ENCODE data around the gene ANKRD27.
"Not testable (repeated sequence)": the region's sequence is repeated elsewhere in the genome, so short reads cannot be mapped to it uniquely, and the experiment has no call there.

Gene ANKRD27

GRCh38 chr19:32687681-32688080, 12.7 kb upstream of the ANKRD27 start:
- DNase-seq = no peak

- no peak for DNase-seq
Observed at GRCh38 chr19:32686847-32687475, 12.0 kb upstream of the ANKRD27 start.

GRCh38 chr19:32682317-32682716, 7.3 kb upstream of the ANKRD27 start:
- no peak for DNase-seq

DNA sequence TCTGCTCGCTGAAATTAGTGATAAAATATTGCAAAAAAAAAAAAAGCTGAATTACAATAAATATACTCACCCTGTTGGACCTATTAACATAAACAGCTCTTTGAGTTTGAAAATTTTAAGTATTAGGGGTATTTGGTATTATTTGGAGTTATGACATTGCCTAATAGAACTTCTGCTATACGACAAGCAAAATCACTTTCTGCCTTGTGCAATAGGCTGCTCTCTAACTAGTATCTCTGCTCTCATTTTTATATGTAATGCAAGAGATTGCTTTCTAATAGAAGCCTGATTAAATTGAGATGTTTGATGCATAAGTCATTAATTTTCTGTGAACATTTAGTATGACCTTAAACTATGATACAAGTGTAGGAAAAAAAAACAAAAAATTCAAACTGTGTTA, 6.0 kb upstream of the ANKRD27 start:
- no peak for DNase-seq

- no peak for DNase-seq
Observed at GRCh38 chr19:32677657-32678056, 2.7 kb upstream of the ANKRD27 start.

GRCh38 chr19:32676895-32677359, 1.9 kb upstream of the ANKRD27 start:
- DNase-seq = no peak

DNA sequence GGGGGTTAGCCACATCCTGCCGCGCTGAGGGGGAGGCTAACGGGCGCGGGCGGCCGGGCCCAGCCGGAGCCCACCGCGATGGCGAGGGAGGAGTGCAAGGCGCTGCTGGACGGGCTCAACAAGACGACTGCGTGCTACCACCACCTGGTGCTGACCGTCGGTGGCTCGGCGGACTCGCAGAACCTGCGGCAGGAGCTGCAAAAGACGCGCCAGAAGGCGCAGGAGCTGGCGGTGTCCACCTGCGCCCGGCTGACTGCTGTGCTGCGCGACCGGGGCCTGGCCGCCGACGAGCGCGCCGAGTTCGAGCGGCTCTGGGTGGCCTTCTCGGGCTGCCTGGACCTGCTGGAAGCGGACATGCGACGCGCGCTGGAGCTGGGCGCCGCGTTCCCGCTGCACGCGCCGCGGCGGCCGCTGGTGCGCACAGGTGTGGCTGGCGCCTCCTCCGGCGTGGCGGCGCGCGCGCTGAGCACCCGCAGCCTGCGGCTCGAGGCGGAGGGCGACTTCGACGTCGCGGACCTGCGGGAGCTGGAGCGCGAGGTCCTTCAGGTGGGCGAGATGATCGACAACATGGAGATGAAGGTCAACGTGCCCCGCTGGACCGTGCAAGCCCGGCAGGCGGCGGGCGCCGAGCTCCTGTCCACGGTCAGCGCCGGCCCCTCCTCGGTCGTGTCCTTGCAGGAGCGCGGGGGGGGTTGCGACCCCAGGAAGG, 1.4 kb upstream of the ANKRD27 start:
- peak; percentile 20 for DNase-seq

GRCh38 chr19:32675720-32676185, 773 bp upstream of the ANKRD27 start, which contains the start of gene RGS9BP:
TSS of gene RGS9BP (plus strand) at chr19:32675848. CDS start at chr19:32676264, 416 bp downstream.
- peak; percentile 75 for DNase-seq

DNA sequence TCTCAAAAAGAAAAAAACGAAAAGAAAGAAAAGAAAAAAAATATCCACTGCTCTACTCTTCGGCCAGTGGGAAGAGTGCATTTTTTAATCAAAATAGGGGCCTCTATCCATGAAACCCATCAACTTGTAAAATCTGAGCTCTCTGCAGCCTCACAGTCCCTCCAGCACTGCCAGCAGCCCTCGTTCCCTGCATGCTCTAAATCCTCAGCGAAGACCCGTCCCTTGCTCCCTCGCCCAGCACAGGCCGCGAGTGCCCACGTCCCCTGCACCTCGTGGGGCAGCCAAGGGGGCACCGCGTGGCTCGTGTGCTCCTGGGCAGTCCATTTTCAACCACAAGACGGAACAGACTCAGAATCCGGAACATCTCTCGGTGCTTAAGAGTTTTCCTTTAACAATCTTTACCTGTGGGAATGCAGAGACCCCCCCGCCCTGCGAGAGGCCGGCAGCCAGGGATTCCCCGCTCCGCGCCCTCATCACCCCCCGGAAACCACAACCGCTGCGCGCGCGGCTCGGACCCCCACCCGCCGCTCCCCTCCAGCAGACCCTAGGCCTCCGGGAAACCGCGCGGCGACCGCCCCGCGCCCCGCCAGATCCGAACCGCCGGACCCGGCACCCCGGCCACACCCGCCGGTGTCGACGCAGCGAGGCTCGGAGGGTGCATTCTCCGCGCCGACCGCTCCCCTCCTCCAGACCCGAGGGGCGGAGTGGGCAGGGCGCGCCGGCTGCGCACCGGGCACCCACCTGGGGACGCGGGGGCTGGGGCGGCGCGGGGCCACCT, 638 bp downstream of the ANKRD27 start:
- peak; percentile 43 for DNase-seq

DNA sequence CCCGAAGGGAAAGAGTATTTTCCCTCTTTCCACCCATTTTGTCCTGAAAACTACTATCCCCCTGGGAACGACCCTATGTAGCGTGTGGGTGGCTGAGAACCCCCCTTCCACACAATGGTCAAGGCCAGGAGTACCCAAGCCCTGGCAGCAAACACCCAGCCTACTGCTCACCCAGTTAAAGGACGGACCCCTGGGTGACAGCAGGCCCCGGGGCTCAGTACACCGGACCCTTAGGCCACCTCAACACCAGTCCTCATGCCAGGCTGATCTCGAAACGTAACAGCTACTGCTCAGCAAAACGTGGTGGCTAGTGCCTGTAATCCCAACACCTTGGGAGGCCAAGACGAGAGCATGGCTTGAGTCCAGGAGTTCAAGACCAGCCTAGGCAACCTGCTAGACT, 1.4 kb downstream of the ANKRD27 start:
- no peak for DNase-seq

- no peak for DNase-seq
Observed at GRCh38 chr19:32672841-32673240, 2.1 kb downstream of the ANKRD27 start.

DNA sequence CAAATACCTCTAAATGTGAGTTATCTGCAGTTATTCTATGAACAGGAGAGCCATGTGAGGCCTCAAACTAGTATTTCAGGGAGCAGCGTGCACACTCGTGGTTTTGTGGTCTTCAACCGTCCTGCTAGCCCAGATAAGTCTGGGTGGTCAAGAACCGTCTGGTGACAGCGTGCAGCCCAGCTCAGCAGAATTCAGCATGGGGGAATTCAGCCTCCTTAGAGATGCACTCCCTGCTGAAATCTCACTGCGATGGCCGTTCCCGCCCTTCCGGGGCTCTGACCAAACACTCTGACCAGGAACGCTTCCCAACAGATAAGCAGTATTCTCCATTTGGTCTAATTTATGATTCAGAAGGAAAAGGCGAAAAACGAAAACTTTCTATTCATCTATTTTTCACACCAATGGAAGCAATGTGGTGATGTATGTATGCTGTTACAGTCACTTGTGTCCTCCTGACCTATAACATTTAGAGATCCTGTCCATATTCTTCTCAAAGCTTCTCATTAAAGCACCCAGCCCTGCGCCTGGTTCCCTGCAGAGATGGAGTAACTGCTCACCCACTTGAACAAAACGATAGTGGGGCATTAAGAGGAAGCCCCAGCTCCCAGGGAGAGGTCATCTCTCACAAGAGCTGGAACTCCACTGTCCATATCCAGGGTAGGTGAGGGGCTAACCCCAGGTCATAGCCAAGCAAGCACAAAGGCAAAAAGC, 2.9 kb downstream of the ANKRD27 start:
- DNase-seq = no peak

- no peak for DNase-seq
Observed at GRCh38 chr19:32669310-32669709, 5.7 kb downstream of the ANKRD27 start.

DNA sequence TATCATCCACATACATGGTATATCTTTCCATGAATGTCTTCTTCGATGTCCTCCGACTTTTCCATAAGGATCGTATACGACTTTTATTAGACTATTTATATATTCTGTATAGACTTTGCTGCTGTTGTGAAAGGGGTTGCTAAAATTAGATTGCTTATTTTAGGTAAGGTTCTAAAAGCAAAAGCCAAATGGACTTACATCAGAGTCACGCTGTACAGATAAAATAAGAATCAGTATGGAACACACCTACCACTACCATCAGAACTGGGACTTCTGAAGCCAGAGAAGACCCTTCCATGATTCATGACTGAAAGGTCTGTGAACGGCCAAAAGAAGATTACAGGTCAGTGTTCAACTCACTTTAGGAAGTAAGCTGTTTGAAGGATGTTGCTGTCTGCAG, 8.9 kb downstream of the ANKRD27 start:
- DNase-seq = no peak

- no peak for DNase-seq
Observed at GRCh38 chr19:32662186-32662585, 12.8 kb downstream of the ANKRD27 start.

GRCh38 chr19:32661318-32661717, 13.7 kb downstream of the ANKRD27 start:
- no peak for DNase-seq

DNA sequence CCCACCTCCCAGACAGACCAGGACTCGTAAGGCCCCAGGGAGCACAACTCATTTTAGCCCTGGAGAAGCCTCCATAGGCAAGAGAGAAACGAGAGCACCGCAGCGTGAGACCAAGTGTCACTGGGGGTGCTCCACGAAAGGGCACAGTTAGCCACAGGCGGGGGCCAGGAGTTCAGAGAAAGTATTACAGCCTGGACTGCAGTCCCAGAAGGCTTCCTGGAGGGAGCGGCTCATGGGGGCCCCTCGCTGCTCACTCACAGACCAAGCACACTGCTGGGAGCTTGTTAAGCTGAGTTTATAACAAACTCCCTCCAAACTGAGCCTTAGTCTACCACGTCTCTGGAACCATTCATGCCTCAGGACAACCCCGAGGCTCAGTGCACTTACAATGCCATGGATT, 16.5 kb downstream of the ANKRD27 start:
- no peak for DNase-seq

GRCh38 chr19:32658075-32658474, 16.9 kb downstream of the ANKRD27 start:
- DNase-seq = no peak

GRCh38 chr19:32656379-32656778, 18.6 kb downstream of the ANKRD27 start:
- DNase-seq = not testable (repeated sequence)

DNA sequence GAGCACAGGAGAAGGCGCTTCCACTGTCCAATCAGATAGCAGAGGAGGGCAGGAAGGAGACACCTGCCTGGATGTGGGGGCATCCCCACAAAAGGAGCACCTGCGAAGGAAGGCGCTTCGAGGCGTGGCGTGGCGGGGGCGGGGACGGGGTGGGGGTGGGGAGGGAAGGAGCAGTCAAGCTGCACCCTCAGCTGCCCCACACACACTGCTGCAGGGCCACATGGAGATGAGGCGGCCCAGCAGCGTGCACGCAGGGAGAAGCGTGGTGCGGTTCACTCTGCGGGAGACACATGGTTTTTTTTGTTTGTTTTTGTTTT, 21.4 kb downstream of the ANKRD27 start:
- DNase-seq = no peak

- no peak for DNase-seq
Observed at GRCh38 chr19:32652894-32653598, 21.9 kb downstream of the ANKRD27 start.

DNA sequence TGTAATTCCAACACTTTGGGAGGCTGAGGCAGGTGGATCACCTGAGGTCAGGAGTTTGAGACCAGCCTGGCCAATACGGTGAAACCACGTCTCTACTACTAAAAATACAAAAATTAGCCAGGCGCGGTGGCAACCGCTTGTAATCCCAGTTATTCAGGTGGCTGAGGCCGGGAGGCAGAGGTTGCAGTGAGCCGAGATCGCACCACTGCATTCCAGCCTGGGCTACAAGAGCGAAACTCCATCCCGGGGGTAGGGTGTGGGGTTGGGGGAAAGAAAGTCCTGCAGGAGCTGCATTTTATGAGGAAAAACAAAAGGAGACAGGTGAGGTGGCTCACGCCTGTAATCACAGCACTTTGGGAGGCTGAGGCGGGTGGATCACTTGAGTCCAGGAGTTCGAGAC, 22.6 kb downstream of the ANKRD27 start:
- DNase-seq = not testable (repeated sequence)

Measured in CD4-positive, alpha-beta T cell treated with Interleukin-21 for 1 hour (primary cell).